Measurements from ENCODE around the gene ADRB2. TPM values are rescaled to one million over a fixed set of nuclear protein-coding genes. Genes with fewer than 3 reads are reported as not detected.

ADRB2 gene
- total RNA-seq, 1 donor from 2014 or later = 2.6 TPM

- no peak overlapping the region for H3K4me3 ChIP-seq (ENCODE audit: low read depth, low read length)
- no peak for TF ChIP-seq CTCF (conservative IDR thresholded peaks at IDR 0.05; ENCODE audit: low read depth, low read length)
- no peak for DNase-seq (ENCODE audit: low read depth)
Measured at GRCh38 chr5:148830211-148830610, 3.8 kb downstream of the ADRB2 start.

- TF ChIP-seq CTCF (conservative IDR thresholded peaks at IDR 0.05; ENCODE audit: low read depth, low read length) = no peak
- DNase-seq (ENCODE audit: low read depth) = no peak
- no peak overlapping the region for H3K4me3 ChIP-seq (ENCODE audit: low read depth, low read length)
Measured at GRCh38 chr5:148831590-148832565, 5.5 kb downstream of the ADRB2 start.

GRCh38 chr5:148833122-148833521 is 6.7 kb downstream of the ADRB2 start:
- no peak for DNase-seq (ENCODE audit: low read depth)
- no peak overlapping the region for H3K4me3 ChIP-seq (ENCODE audit: low read depth, low read length)
- TF ChIP-seq CTCF (conservative IDR thresholded peaks at IDR 0.05; ENCODE audit: low read depth, low read length) = no peak

- H3K4me3 ChIP-seq (ENCODE audit: low read depth, low read length) = no peak overlapping the region
- DNase-seq (ENCODE audit: low read depth) = no peak
- TF ChIP-seq CTCF (conservative IDR thresholded peaks at IDR 0.05; ENCODE audit: low read depth, low read length) = no peak
Measured at GRCh38 chr5:148833925-148834324, 7.5 kb downstream of the ADRB2 start.

GRCh38 chr5:148834689-148835088 is 8.3 kb downstream of the ADRB2 start:
- TF ChIP-seq CTCF (conservative IDR thresholded peaks at IDR 0.05; ENCODE audit: low read depth, low read length) = no peak
- H3K4me3 ChIP-seq (ENCODE audit: low read depth, low read length) = no peak overlapping the region
- no peak for DNase-seq (ENCODE audit: low read depth)

- no peak overlapping the region for H3K4me3 ChIP-seq (ENCODE audit: low read depth, low read length)
- TF ChIP-seq CTCF (conservative IDR thresholded peaks at IDR 0.05; ENCODE audit: low read depth, low read length) = no peak
- DNase-seq (ENCODE audit: low read depth) = no peak
Measured at GRCh38 chr5:148836272-148837250, 10.2 kb downstream of the ADRB2 start.
